Small intestine (tissue), 7 donors: Measurements from ENCODE around the gene CORO2B. TPM values are rescaled to one million over a fixed set of nuclear protein-coding genes. Genes with fewer than 3 reads are reported as not detected.

Source experiments
- DNase-seq, 2 donors: peaks; one replicate each; pipeline versions ENCODE4 v3.0.0 to v3.0.0-alpha.2; 2013
- FAIRE-seq: peaks from 2 replicates; lab custom pipeline; 2012; peaks lifted over from hg19 to GRCh38; lab: Jason Lieb, UNC
- H3K27ac ChIP-seq, 3 donors: one replicate each; pipeline ENCODE4 v1.5.1; 2013; ENCODE audit warnings: low read length in 2 of 3, mild to moderate bottlenecking in 2 of 3, control low read depth in 1 of 3, inconsistent platforms in 1 of 3, low read depth in 1 of 3, moderate library complexity in 1 of 3
- H3K27me3 ChIP-seq, 3 donors: one replicate each; pipeline ENCODE4 v1.6.1; 2013; ENCODE audit warnings: low read length in 3 of 3, inconsistent platforms in 1 of 3; ENCODE audit not compliant: control insufficient read depth in 3 of 3, insufficient read depth in 3 of 3
- H3K36me3 ChIP-seq, 3 donors: one replicate each; pipeline ENCODE4 v1.6.1; 2013; ENCODE audit warnings: low read length in 3 of 3, inconsistent platforms in 1 of 3, low read depth in 1 of 3, mild to moderate bottlenecking in 1 of 3, moderate library complexity in 1 of 3; ENCODE audit not compliant: control insufficient read depth in 3 of 3, insufficient read depth in 2 of 3
- H3K4me1 ChIP-seq, 3 donors: one replicate each; pipeline ENCODE4 v1.6.1; 2013; ENCODE audit warnings: low read length in 2 of 3, inconsistent platforms in 1 of 3, low read depth in 1 of 3, mild to moderate bottlenecking in 1 of 3, moderate library complexity in 1 of 3; ENCODE audit not compliant: control insufficient read depth in 3 of 3, insufficient read depth in 2 of 3
- H3K4me3 ChIP-seq, 3 donors: one replicate each; pipeline ENCODE4 v1.5.1; 2013; ENCODE audit warnings: low read length in 3 of 3, control low read depth in 1 of 3, inconsistent platforms in 1 of 3, low read depth in 1 of 3, mild to moderate bottlenecking in 1 of 3, moderate library complexity in 1 of 3
- H3K9me3 ChIP-seq, 2 donors: one replicate each; pipeline ENCODE4 v1.6.1; 2013; ENCODE audit warnings: low read depth in 1 of 2, low read length in 1 of 2; ENCODE audit not compliant: control insufficient read depth in 2 of 2, insufficient read depth in 1 of 2
- WGBS, 3 donors: extraction: QIAGEN DNeasy Blood & Tissue Kit; methylation state at CpG; one replicate each; pipeline ENCODE4 v1.1.7; 2013; 5-methylcytosine and 5-hydroxymethylcytosine counted together
- polyA plus RNA-seq, 4 donors: library from polyadenylated mRNA; stranded (reverse) in 3 of 4; unstranded in 1 of 4; fragments of 200-250 nt in 3 of 4; fragments of 120-200 nt in 1 of 4; gene quantifications; one replicate each; pipeline versions ENCODE4 v1.2.1 to v1.2.3, GENCODE V29; 2013
- donor health status: healthy with polysubstance abuse.
- donor health status: control.
- donor health status: control.
- donor health status: Bipolar disorder and iron deficiency.
- donor health status: healthy.

Gene CORO2B
- polyA plus RNA-seq, 4 donors, result 1.3 to 3.0 (median 1.7) TPM

DNA sequence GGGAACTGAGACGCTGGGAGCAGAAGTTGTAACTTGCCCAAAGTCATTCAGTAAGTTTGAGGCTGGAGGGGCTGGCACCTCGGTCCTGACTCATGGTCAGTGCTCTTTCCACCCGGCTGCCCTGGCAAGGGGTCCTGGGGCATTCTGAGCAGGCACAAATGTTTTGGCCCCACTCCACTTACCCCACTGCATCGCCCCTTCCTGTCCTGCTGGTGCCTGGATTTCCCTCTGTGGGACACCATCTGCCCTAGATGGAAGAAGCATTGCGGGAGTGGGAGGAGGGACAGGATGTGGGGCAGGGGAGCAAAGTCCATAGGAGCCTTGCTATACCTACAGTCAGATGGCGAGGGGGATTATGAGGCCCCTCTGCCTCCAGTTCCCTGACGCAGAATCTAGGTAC lies 4.5 kb downstream of the CORO2B start:
- FAIRE-seq, result no peak
- WGBS, 3 donors, result 74 to 84% (median 78%) methylated on average over 7 of the region's 7 CpGs
- DNase-seq, result no peak
- no peaks in the 10 kb centered on the region for H3K36me3 ChIP-seq
- no peak overlapping the region for H3K4me3 ChIP-seq
- H3K9me3 ChIP-seq, result no peaks in the 10 kb centered on the region
- H3K27ac ChIP-seq, result no peak overlapping the region
- peaks cover 5 to 21% (median 5%) of the 10 kb centered on the region in 3 donors for H3K27me3 ChIP-seq
- H3K4me1 ChIP-seq, result peaks cover 0 to 7% (median 0%) of the 10 kb centered on the region in 3 donors

DNA sequence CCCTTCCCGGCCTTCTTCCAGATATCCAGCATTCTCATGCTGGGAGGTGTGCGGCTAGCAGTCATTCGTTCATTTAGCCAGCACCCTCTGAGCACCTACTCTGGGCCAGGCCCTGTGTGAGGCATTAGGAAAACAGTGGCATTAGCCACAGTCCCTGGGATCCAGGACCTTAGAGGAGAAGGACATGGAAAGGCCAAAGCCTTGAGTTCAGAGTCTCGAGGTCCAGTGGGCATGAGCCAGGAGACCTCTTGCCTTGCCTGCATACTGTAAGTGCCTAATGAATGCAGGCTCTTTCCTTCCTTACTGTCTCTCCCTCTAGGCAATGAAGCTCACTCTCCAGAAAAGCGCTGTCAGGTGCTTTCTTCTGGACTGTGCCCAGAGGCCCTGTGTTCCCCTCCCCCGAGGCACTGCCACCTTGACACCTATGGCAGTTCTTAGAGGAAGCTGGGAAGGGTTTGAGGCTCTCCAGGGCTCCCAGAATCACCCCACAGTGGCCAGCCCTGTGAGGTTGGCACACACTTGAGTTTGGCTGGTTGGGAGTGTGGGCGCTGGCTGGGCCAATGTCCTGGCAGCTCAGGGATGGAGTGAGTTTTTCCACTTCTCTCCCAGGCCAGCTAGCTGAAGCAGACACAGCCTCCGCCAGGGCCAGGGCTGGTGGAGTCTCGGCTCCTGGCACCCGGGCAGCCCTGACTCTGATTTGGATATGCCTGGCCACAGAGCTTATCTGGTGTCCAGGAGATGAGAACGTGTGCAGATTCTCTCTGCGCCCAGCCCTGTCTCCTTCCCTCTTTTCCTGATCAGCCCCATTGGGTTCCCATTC lies 5.4 kb downstream of the CORO2B start:
- H3K4me1 ChIP-seq, result peaks cover 0 to 7% (median 0%) of the 10 kb centered on the region in 3 donors
- FAIRE-seq (no peak), DNase-seq (peak in 1 of 2 donors; percentile 36)
- H3K4me3 ChIP-seq, result no peak overlapping the region
- H3K27me3 ChIP-seq, result peaks cover 2 to 21% (median 5%) of the 10 kb centered on the region in 3 donors
- H3K9me3 ChIP-seq, result no peaks in the 10 kb centered on the region
- no peaks in the 10 kb centered on the region for H3K36me3 ChIP-seq
- 84 to 89% (median 85%) methylated on average over 12 of the region's 12 CpGs for WGBS, 3 donors
- no peak overlapping the region for H3K27ac ChIP-seq

DNA sequence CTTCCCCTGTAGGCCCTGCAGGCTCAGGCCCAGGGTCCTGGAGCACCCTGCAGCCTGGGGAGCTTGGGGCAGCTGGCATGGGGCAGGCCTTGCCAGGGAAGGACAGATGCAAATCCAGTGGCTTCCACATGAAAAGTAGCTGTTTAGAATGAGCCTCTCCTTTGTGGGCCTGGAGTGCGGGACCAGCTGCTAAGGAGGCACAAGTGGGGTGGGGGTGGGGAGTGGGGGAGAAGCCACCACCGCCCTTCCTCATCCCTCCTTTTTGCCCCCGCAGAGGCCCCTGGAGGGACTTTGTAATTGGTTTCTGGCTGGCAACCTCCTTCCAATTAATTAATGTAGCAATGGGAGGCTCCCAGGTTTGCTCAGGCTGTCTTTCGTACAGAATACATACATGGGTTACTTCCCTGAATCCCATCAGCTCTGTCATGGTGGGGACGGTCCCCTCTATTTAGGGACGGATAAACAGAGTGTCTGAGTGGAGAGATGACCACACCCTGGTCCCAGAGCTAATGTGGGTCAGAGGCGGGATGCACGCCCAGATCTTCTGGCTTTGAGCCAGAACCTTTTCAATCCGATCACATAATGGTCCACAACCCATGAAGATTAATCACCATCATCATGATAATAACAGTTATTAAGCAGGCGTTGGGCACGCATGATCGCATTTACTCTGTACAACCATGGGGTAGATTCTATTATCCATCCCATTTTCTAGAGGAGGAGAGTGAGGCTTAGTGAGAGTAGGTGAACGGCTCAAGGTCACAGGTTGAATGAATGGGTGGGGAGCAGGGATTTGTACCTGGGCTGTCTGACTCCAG lies 6.2 kb downstream of the CORO2B start:
- Histone ChIP-seq H3K36me3 (no peaks in the 10 kb centered on the region), H3K4me3 (no peak overlapping the region), H3K4me1 (peaks cover 0 to 4% (median 0%) of the 10 kb centered on the region in 3 donors), H3K9me3 (no peaks in the 10 kb centered on the region), H3K27ac (no peak overlapping the region), H3K27me3 (peaks cover 0 to 13% (median 0%) of the 10 kb centered on the region in 3 donors)
- FAIRE-seq (no peak), DNase-seq (no peak)
- 52 to 73% (median 66%) methylated on average over 13 of the region's 13 CpGs for WGBS, 3 donors

DNA sequence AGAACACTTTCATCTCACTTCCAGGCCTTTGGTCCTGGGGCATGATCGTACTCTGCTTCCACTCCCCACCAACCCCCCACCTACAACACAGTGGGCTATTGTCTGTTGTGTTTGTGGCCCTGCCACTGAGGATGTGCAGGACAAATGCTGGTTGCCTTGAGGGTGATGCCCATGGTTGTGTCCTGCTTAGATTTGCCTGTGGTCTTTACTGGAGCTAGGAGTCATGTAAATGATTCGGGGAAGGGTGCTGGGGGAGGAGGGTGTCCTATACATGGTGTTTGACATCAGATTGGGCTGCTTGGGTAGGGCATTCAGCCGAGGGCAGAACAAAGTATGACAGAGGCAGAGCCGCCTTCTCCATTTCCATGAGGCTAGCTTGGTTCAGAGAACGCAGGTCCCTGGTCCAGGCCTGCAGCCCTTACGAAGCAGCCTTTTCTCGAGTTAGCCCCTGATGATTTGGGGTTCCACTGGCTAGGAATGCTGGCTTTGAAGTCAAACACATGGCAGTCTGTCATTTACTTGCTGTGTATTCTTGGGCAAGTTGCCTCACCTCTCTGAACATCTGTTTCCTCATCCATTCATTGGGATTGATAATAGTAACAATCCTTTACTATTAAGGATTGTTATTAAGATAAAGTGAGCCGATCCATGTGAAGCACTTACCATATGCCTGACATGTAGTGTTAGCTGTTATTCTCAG lies 6.9 kb downstream of the CORO2B start:
- Histone ChIP-seq H3K27ac (no peak overlapping the region), H3K9me3 (no peaks in the 10 kb centered on the region), H3K27me3 (peaks cover 0 to 6% (median 0%) of the 10 kb centered on the region in 3 donors), H3K4me1 (peaks cover 0 to 4% (median 0%) of the 10 kb centered on the region in 3 donors), H3K4me3 (no peak overlapping the region), H3K36me3 (no peaks in the 10 kb centered on the region)
- FAIRE-seq (no peak), DNase-seq (no peak)
- 79 to 84% (median 82%) methylated on average over 8 of the region's 8 CpGs for WGBS, 3 donors

DNA sequence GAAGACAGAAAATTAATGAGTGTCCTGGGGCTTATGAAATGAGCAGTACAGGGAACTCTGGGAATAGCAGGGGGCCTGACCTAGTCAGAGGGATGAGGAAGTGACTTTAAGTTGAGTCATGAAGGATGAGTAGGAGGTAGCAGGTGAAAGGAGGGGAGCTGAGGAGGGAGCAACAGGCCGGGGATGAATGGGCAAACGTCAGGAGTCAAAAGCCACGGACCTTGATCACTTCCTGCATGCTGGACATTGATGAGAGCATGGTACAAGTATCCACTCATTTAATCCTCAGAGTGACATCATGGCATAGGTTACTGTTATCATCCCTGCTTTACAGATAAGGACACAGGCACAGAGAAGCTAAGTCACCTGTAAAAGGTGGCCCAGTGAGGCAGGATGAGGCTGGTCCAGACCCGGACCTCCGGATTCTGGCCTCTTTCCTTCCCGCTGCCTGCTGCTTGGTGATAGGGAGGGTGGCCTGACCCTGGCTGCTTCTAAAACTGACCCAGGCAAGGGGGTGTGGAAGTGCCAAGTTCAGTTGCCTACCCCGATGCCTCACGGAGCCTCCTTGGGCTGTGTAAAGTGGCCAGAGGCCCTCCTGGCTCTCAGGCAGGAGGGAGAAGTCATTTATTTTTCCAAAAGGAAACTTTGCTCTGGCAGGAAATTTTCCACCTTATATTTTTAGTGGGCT lies 7.6 kb downstream of the CORO2B start:
- Histone ChIP-seq H3K4me1 (peaks cover 0 to 4% (median 0%) of the 10 kb centered on the region in 3 donors), H3K9me3 (no peaks in the 10 kb centered on the region), H3K36me3 (no peaks in the 10 kb centered on the region), H3K4me3 (no peak overlapping the region), H3K27ac (no peak overlapping the region), H3K27me3 (peaks cover 0 to 5% (median 0%) of the 10 kb centered on the region in 3 donors)
- no peak for FAIRE-seq
- 48 to 67% (median 54%) methylated on average over 7 to 8 of the region's 8 CpGs for WGBS, 3 donors
- DNase-seq, result no peak

DNA sequence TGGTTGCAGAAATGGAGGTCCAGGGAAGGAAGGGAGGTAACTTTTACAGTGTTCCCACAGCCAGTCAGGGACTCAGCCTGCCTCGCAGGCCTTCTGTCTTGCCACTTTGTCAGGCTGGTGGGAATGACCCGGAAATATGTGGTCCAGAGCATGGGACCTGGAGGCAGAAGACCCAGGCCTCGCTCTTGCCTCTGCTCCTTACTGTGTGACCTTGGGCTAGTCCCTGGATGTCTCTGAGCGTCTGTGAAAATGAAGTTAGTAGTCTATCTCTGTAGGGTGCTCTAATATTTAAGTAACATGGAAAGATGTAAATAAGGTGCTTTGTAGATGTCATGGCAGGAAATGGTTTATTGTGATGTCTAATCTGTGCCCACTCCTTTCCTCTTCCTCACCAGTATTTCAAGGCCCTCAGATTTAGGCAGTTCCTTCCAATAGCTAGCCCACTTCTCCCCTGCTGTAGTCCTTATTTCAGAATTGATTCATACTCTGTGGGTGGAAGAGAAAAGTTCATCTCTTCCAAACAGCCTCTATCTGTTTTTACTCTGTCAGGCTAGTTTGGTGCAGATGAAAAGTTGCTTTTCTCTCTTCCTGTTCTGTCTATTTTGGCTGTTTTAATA lies 9.1 kb downstream of the CORO2B start:
- FAIRE-seq (no peak), DNase-seq (no peak)
- WGBS, 3 donors, result 85 to 90% (median 85%) methylated on average over 4 of the region's 4 CpGs

DNA sequence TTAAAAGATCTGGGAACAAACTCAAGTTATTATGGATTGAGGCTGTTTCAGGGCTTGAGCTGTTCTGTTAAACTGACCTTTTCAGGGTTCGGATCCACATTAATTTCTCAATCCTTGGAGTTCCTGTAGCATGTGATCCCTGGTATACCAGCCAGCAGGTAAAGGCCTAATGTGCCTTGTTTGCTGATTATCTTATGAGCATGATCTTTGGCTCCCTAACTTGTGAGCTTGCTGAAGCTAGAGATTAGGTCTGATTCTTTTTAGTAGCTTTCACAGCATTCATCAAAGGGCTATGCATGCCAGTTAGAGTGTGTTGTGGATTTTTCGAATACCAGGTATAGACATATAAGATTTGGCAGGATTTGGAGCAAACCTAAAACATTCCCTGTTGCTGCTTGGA lies 10.3 kb downstream of the CORO2B start:
- 74 to 79% (median 78%) methylated on average over 2 of the region's 2 CpGs for whole genome bisulfite sequencing, 3 donors
- no peak overlapping the region for H3K27ac ChIP-seq
- no peak overlapping the region for H3K4me3 ChIP-seq
- H3K9me3 ChIP-seq, result no peaks in the 10 kb centered on the region
- no peaks in the 10 kb centered on the region for H3K4me1 ChIP-seq
- peaks cover 0 to 13% (median 0%) of the 10 kb centered on the region in 3 donors for H3K27me3 ChIP-seq
- DNase-seq (no peak), FAIRE-seq (no peak)
- H3K36me3 ChIP-seq, result no peaks in the 10 kb centered on the region

More for the DNA sequence above, 9.1 kb downstream of the CORO2B start:
- Histone ChIP-seq H3K4me3 (no peak overlapping the region), H3K4me1 (peaks cover 0 to 4% (median 0%) of the 10 kb centered on the region in 3 donors), H3K36me3 (no peaks in the 10 kb centered on the region), H3K27ac (no peak overlapping the region), H3K27me3 (peaks cover 0 to 9% (median 0%) of the 10 kb centered on the region in 3 donors), H3K9me3 (no peaks in the 10 kb centered on the region)
